Prostate gland (tissue), 2 donors: Measurements from ENCODE around the gene KCNK13. TPM values are rescaled to one million over a fixed set of nuclear protein-coding genes. Genes with fewer than 3 reads are reported as not detected.
"Not testable (repeated sequence)": the region's sequence is repeated elsewhere in the genome, so short reads cannot be mapped to it uniquely, and the experiment has no call there.

Source experiments
- DNase-seq: peaks from one replicate; pipeline ENCODE4 v3.0.0-alpha.2; 2019; ENCODE audit warnings: low spot score
- H3K27ac ChIP-seq, 2 donors: fragments of 200-600 bp; sonication (generic); 2 replicates each; pipeline ENCODE4 v1.5.1; 2017 to 2019
- H3K27me3 ChIP-seq: fragments of 200-600 bp; sonication (generic); replicated peaks from 2 replicates; pipeline ENCODE4 v1.5.1; 2019; ENCODE audit not compliant: insufficient read depth
- H3K36me3 ChIP-seq, 2 donors: fragments of 200-600 bp; sonication (generic); 1 replicate in 1 of 2; 2 replicates in 1 of 2; pipeline versions ENCODE4 v1.5.1 to v1.8.1; 2017 to 2019
- H3K4me1 ChIP-seq: fragments of 200-600 bp; sonication (generic); replicated peaks from 2 replicates; pipeline ENCODE4 v1.5.1; 2019
- H3K4me3 ChIP-seq, 2 donors: fragments of 200-600 bp; sonication (generic); 2 replicates each; pipeline ENCODE4 v1.5.1; 2017 to 2019
- H3K9me3 ChIP-seq: fragments of 200-600 bp; sonication (generic); 2 replicates; pipeline ENCODE4 v1.5.1; 2017
- POLR2A ChIP-seq: fragments of 450-650 bp; IDR thresholded peaks from one replicate; pipeline ENCODE4 v1.6.1; 2016; ENCODE audit warnings: antibody characterized with exemption, mild to moderate bottlenecking
- POLR2AphosphoS5 ChIP-seq: sonication (generic); formaldehyde crosslinking; IDR thresholded peaks from one replicate; pipeline ENCODE4 v1.6.1; 2017; ENCODE audit warnings: antibody characterized with exemption
- WGBS: methylation state at CpG from one replicate; pipeline ENCODE4 v1.1.5; 2018; 5-methylcytosine and 5-hydroxymethylcytosine counted together
- intact Hi-C: fragments of 100-400 bp; cut with DNase I; formaldehyde crosslinking; loops from one replicate; pipeline ENCODE4 v1.14.2; 2022
- total RNA-seq, 2 donors: library from RNA; depleted of rRNA; stranded (reverse); fragments of >200 nt; gene quantifications; one replicate each; pipeline ENCODE4 v1.1.0, GENCODE V29; 2016
- TF ChIP-seq, protein P1 (sequence below), 4 experiments: fragments of 200-600 bp in 2 of 4; fragments of 450-650 bp in 2 of 4; sonication (generic) in 2 of 4; IDR thresholded peaks; 1 replicate in 3 of 4; 2 replicates in 1 of 4; pipeline ENCODE4 v1.5.1; 2016 to 2019; ENCODE audit warnings: antibody characterized with exemption in 4 of 4, mild to moderate bottlenecking in 2 of 4, moderate library complexity in 2 of 4

The KCNK13 gene
- total RNA-seq, 2 donors from 2014 or later = 0.09 to 36.8 TPM

GRCh38 chr14:90193925-90194324, 132.1 kb downstream of the KCNK13 start:
- DNase-seq = no peak
- Histone ChIP-seq H3K36me3 (no peaks in the 10 kb centered on the region), H3K4me3 (no peak overlapping the region), H3K4me1 (no peaks in the 10 kb centered on the region), H3K9me3 (no peaks in the 10 kb centered on the region), H3K27me3 (no peaks in the 10 kb centered on the region), H3K27ac (no peak overlapping the region)
- WGBS = 72% methylated on average over 9 of the region's 9 CpGs
- intact Hi-C loops = no loop called here
- TF ChIP-seq, protein P1, sequence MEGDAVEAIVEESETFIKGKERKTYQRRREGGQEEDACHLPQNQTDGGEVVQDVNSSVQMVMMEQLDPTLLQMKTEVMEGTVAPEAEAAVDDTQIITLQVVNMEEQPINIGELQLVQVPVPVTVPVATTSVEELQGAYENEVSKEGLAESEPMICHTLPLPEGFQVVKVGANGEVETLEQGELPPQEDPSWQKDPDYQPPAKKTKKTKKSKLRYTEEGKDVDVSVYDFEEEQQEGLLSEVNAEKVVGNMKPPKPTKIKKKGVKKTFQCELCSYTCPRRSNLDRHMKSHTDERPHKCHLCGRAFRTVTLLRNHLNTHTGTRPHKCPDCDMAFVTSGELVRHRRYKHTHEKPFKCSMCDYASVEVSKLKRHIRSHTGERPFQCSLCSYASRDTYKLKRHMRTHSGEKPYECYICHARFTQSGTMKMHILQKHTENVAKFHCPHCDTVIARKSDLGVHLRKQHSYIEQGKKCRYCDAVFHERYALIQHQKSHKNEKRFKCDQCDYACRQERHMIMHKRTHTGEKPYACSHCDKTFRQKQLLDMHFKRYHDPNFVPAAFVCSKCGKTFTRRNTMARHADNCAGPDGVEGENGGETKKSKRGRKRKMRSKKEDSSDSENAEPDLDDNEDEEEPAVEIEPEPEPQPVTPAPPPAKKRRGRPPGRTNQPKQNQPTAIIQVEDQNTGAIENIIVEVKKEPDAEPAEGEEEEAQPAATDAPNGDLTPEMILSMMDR (IDR thresholded peaks at IDR 0.05) = no peak
- TF ChIP-seq POLR2A = no peak

DNA sequence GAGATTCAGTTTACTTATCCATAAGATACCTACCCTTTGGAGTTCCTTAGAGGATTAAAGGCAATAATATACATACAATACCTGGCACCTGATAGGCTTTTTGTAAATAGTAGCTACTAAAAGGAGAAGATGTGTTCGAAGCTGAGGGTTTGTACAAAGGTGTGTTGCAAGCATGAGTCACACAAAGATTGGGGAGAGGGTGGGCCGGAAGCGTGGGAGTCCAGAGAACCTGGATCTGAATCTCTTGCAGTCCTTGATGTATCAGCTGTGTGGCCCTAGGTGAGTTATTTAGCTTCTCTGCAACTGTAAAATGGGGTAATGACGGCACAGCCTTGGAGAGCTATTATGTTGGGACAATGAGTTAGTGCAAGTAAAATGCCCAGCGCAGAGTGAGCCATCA, 132.9 kb downstream of the KCNK13 start:
- TF ChIP-seq, protein P1 (IDR thresholded peaks at IDR 0.05) = no peak
- TF ChIP-seq POLR2A (no peak), POLR2AphosphoS5 (no peak)
- Histone ChIP-seq H3K4me1 (no peaks in the 10 kb centered on the region), H3K4me3 (no peak overlapping the region), H3K27me3 (no peaks in the 10 kb centered on the region), H3K36me3 (no peaks in the 10 kb centered on the region), H3K9me3 (no peaks in the 10 kb centered on the region), H3K27ac (no peak overlapping the region)
- 75% methylated on average over 5 of the region's 5 CpGs for WGBS
- intact Hi-C loops = no loop called here
- no peak for DNase-seq

DNA sequence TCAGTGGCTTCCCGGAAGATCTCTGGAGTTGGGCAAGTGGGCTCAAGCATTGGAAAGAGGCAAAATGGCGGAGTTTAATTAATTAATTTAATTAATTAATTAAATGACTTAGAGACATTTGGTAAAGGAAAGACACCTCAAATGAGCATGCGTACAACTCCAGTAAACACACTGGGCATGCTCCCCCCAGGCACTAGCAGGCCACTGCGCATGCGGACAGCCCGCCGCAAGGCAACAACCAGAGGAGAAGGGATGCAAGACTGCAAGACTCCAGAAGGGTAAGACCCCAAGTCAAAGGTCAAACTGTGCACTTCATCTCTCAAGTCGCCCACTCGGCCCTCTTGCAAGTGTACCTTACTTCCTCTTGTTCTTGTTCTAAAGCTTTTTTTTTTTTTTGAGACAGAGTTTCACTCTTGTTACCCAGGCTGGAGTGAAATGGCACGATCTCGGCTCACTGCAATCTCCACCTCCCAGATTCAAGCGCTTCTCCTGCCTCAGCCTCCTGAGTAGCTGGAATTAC, 136.8 kb downstream of the KCNK13 start:
- Histone ChIP-seq H3K4me1 (no peaks in the 10 kb centered on the region), H3K36me3 (no peaks in the 10 kb centered on the region), H3K27me3 (no peaks in the 10 kb centered on the region), H3K9me3 (no peaks in the 10 kb centered on the region), H3K4me3 (no peak overlapping the region), H3K27ac (no peak overlapping the region)
- intact Hi-C loops = no loop called here
- DNase-seq = no peak
- TF ChIP-seq, protein P1 (IDR thresholded peaks at IDR 0.05) = no peak
- TF ChIP-seq POLR2A (no peak), POLR2AphosphoS5 (no peak)
- WGBS = 80% methylated on average over 12 of the region's 12 CpGs

- DNase-seq, H3K4me3 ChIP-seq, H3K4me1 ChIP-seq, H3K27me3 ChIP-seq, H3K27ac ChIP-seq, H3K9me3 ChIP-seq, intact Hi-C loops, H3K36me3 ChIP-seq: not testable (repeated sequence)
- WGBS = 86% methylated on average over 4 of the region's 4 CpGs
These were observed 138.8 kb downstream of the KCNK13 start for GRCh38 chr14:90200546-90200945.

DNA sequence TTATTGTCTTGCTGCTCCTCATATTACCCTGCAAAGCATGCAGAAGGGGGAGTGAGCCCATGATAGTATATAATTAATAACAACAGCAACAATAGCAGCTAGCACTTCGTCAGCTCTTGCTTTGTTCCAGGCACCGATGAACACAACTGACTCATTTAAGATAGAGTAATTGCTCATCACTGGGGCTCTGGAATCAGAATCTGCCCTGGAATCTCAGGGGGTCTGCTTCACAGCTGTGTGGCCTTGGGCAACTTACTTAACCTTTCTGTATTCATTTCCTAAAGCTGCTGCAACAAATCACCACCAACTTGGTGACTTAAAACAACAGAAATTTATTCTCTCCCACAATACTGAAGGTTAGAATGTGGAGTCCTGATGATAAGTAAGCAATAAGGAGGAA, 139.6 kb downstream of the KCNK13 start:
- no peaks in the 10 kb centered on the region for H3K4me1 ChIP-seq
- 76% methylated on average over 2 of the region's 2 CpGs for WGBS
- no peak overlapping the region for H3K4me3 ChIP-seq
- no peaks in the 10 kb centered on the region for H3K36me3 ChIP-seq
- H3K9me3 ChIP-seq = no peaks in the 10 kb centered on the region
- no peak for DNase-seq
- no peaks in the 10 kb centered on the region for H3K27me3 ChIP-seq
- TF ChIP-seq POLR2AphosphoS5 (no peak), POLR2A (no peak)
- TF ChIP-seq, protein P1 (IDR thresholded peaks at IDR 0.05) = no peak
- no peak overlapping the region for H3K27ac ChIP-seq
- intact Hi-C loops = no loop called here
